ENCODE measurements around the gene RARRES1.

GRCh38 chr3:158663832-158664231 lies 68.4 kb downstream of the RARRES1 start:
- TF ChIP-seq, protein P1, sequence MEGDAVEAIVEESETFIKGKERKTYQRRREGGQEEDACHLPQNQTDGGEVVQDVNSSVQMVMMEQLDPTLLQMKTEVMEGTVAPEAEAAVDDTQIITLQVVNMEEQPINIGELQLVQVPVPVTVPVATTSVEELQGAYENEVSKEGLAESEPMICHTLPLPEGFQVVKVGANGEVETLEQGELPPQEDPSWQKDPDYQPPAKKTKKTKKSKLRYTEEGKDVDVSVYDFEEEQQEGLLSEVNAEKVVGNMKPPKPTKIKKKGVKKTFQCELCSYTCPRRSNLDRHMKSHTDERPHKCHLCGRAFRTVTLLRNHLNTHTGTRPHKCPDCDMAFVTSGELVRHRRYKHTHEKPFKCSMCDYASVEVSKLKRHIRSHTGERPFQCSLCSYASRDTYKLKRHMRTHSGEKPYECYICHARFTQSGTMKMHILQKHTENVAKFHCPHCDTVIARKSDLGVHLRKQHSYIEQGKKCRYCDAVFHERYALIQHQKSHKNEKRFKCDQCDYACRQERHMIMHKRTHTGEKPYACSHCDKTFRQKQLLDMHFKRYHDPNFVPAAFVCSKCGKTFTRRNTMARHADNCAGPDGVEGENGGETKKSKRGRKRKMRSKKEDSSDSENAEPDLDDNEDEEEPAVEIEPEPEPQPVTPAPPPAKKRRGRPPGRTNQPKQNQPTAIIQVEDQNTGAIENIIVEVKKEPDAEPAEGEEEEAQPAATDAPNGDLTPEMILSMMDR (IDR thresholded peaks at IDR 0.05): no peak
- no peak for TF ChIP-seq POLR2A (IDR thresholded peaks at IDR 0.05)
